ENCODE data around the gene SELENOO.
A peak's percentile ranks its signal among the peaks of the same experiment; 100 is the strongest.

Gene SELENOO

DNA sequence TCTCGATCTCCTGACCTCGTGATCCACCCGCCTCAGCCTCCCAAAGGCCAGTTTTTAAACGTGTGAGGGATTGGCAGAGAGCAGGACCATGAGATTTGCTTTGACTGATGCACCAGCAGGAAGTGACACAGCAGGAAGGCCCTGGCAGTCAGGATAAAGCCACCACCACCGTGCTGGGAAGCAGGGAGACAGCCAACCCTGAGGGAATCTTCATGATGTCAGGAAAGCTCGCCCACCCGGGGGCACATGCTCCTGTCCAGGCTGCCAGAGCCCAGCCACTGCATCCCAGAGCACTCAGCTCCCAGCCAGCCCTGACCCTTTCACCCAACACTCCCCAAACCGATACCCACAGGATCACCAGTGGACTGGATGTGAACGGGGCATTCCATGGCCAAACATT, 37.9 kb downstream of the SELENOO start:
- peaks cover 12% of the 10 kb centered on the region for H3K36me3 ChIP-seq
- no peaks in the 10 kb centered on the region for H3K4me1 ChIP-seq
- no peaks in the 10 kb centered on the region; the same call in 1 of the 2 replicates for H3K9me3 ChIP-seq
- no peak for TF ChIP-seq CTCF (IDR thresholded peaks at IDR 0.05; ENCODE audit: low read depth, low read length)
- no peaks in the 10 kb centered on the region for H3K27me3 ChIP-seq
- no peak for DNase-seq
- no peak overlapping the region for H3K4me3 ChIP-seq (ENCODE audit: low read depth, low read length)

DNA sequence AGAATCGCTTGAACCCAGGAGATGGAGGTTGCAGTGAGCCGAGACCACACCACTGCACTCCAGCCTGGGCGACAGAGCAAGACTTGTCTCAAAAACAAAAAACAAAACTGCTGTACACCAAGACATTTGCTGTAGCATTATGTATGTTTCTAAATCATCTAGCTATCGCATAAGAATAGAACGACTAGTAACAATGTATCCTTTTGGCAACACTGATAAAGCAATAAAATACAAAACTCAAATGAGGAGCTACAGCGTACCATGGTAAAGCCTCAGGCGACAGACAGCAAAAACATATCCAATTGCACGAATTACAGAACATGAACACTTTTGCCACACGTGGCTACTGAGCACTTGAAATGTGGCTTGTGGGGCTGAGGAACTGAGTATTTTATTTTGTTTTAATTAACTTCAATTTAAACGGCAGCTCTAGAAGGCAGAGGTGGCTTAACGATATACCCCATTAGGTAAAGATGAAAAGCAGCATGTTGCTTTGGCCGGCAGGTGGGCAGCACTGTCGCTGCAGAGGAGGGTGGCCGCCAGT, 41.7 kb downstream of the SELENOO start:
- Histone ChIP-seq H3K27me3 (no peaks in the 10 kb centered on the region), H3K4me1 (peaks cover 2% of the 10 kb centered on the region), H3K36me3 (peaks cover 24% of the 10 kb centered on the region), H3K4me3 (ENCODE audit: low read depth, low read length) (peak overlapping the region; percentile 94), H3K9me3 (no peaks in the 10 kb centered on the region)
- 0 out of 2 replicates have a peak, but pooled peaks have one; percentile 2 for TF ChIP-seq CTCF (IDR thresholded peaks at IDR 0.05; ENCODE audit: low read depth, low read length)
- no peak for DNase-seq

- H3K9me3 ChIP-seq: no peaks in the 10 kb centered on the region
- DNase-seq: no peak
These were observed 43.0 kb downstream of the SELENOO start for GRCh38 chr22:50243685-50244419.

DNA sequence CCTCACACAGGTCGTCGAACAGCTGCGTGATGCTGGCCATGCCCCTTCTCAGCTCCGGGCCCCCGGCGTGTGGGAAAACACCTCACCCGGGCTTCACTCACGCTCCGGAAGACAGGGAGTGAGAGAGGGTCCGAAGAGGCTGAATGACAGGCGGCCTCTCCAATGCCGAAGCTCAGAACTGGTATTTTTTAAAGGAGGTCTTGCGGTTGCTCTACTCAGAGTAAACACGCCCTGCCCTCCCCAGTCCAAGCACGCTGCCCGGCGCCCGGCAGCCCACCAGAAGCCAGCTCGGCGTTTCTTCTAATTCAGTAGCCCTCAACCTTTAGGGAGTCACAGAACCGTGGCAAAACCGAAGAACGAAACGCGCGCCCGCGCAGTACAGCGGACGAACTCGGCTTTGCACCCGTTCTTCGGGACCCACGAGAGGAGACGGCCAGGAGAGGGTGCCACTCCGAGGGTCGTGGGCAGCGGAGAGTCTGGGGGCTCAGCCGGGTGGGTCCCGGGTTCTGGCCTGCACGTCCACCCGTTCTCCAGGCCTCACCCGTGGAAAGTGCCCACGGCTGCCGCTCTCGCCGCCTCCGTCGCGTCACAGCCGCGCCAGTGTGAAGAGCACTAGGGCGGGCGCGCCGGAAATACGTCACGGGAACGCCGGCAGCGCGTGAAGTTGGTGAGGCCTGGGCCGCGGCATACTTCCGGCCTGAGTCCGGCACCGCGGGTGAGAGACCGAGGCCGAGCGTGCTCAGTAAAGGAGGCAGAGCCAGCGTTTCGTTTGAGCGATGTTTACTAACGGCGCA, 43.8 kb downstream of the SELENOO start, which contains the start of gene TUBGCP6:
Gene TUBGCP6, minus strand, starts transcription at position 604 of the 794 bp plus-strand sequence. Its CDS starts 564 bp downstream, at position 40.
- peak; percentile 41 for TF ChIP-seq CTCF (IDR thresholded peaks at IDR 0.05; ENCODE audit: low read depth, low read length)
- DNase-seq: peak; percentile 95
- H3K4me1 ChIP-seq: peaks cover 14% of the 10 kb centered on the region
- peak within 1 kb of the TSS; percentile 94 for H3K4me3 ChIP-seq (ENCODE audit: low read depth, low read length)
- H3K36me3 ChIP-seq: peaks cover 21% of the 10 kb centered on the region
- no peaks in the 10 kb centered on the region for H3K9me3 ChIP-seq
- no peaks in the 10 kb centered on the region for H3K27me3 ChIP-seq

More at GRCh38 chr22:50243685-50244419, 43.0 kb downstream of the SELENOO start:
- H3K4me3 ChIP-seq (ENCODE audit: low read depth, low read length): peak overlapping the region; percentile 94
- TF ChIP-seq CTCF (IDR thresholded peaks at IDR 0.05; ENCODE audit: low read depth, low read length): no peak
- H3K27me3 ChIP-seq: no peaks in the 10 kb centered on the region
- peaks cover 24% of the 10 kb centered on the region for H3K36me3 ChIP-seq
- H3K4me1 ChIP-seq: peaks cover 14% of the 10 kb centered on the region

GRCh38 chr22:50245214-50246072, 44.6 kb downstream of the SELENOO start:
- peaks cover 17% of the 10 kb centered on the region for H3K4me1 ChIP-seq

More at GRCh38 chr22:50245214-50246072, 44.6 kb downstream of the SELENOO start:
- no peak for TF ChIP-seq CTCF (IDR thresholded peaks at IDR 0.05; ENCODE audit: low read depth, low read length)
- H3K36me3 ChIP-seq: peaks cover 14% of the 10 kb centered on the region
- peak overlapping the region; percentile 94 for H3K4me3 ChIP-seq (ENCODE audit: low read depth, low read length)
- DNase-seq: no peak
- no peaks in the 10 kb centered on the region for H3K9me3 ChIP-seq
- no peaks in the 10 kb centered on the region for H3K27me3 ChIP-seq

All from BE2C (cell line).